IgD-negative memory B cell (primary cell): Measurements from ENCODE around the gene FBXL17. TPM values are rescaled to one million over a fixed set of nuclear protein-coding genes. Genes with fewer than 3 reads are reported as not detected.

ENCODE experiments used
- H3K27ac Mint-ChIP-seq, 3 donors: one replicate each; pipeline ENCODE4 v1.8.0; 2020 to 2022; ENCODE audit warnings: mild to moderate bottlenecking in 3 of 3, mixed read lengths in 3 of 3, moderate library complexity in 1 of 3
- H3K27me3 Mint-ChIP-seq: one replicate; pipeline ENCODE4 v1.8.0; 2021; ENCODE audit warnings: mixed read lengths
- H3K36me3 Mint-ChIP-seq: one replicate; pipeline ENCODE4 v1.8.0; 2020; ENCODE audit warnings: mild to moderate bottlenecking, mixed read lengths
- H3K4me1 Mint-ChIP-seq, 3 donors: one replicate each; pipeline ENCODE4 v1.8.0; 2020 to 2022; ENCODE audit warnings: mixed read lengths in 3 of 3, mild to moderate bottlenecking in 1 of 3
- H3K4me3 Mint-ChIP-seq, 4 donors: one replicate each; pipeline ENCODE4 v1.8.0; 2020 to 2022; ENCODE audit warnings: mild to moderate bottlenecking in 4 of 4, mixed read lengths in 4 of 4, moderate library complexity in 3 of 4
- H3K9me3 Mint-ChIP-seq, 3 donors: one replicate each; pipeline ENCODE4 v1.8.0; 2020 to 2021; ENCODE audit warnings: mixed read lengths in 3 of 3, mild to moderate bottlenecking in 1 of 3
- polyA plus RNA-seq: library from polyadenylated mRNA; unstranded; fragments of 300-500 nt; fragmentation: Illumina TruSeq; gene quantifications from one replicate; pipeline ENCODE4 v1.2.3, GENCODE V29; 2021

Gene FBXL17
- polyA plus RNA-seq, 1 donor from 2014 or later, result 4.7 TPM

GRCh38 chr5:108054349-108054748, 327.5 kb downstream of the FBXL17 start:
- Mint-ChIP-seq H3K4me1 (peaks cover 0 to 2% (median 0%) of the 10 kb centered on the region in 3 donors), H3K36me3 (peaks cover 26% of the 10 kb centered on the region), H3K27me3 (no peaks in the 10 kb centered on the region), H3K4me3 (peak overlapping the region in 1 of 4 donors; percentile 74), H3K9me3 (peaks cover 9 to 40% (median 31%) of the 10 kb centered on the region in 3 donors), H3K27ac (no peak overlapping the region)

DNA sequence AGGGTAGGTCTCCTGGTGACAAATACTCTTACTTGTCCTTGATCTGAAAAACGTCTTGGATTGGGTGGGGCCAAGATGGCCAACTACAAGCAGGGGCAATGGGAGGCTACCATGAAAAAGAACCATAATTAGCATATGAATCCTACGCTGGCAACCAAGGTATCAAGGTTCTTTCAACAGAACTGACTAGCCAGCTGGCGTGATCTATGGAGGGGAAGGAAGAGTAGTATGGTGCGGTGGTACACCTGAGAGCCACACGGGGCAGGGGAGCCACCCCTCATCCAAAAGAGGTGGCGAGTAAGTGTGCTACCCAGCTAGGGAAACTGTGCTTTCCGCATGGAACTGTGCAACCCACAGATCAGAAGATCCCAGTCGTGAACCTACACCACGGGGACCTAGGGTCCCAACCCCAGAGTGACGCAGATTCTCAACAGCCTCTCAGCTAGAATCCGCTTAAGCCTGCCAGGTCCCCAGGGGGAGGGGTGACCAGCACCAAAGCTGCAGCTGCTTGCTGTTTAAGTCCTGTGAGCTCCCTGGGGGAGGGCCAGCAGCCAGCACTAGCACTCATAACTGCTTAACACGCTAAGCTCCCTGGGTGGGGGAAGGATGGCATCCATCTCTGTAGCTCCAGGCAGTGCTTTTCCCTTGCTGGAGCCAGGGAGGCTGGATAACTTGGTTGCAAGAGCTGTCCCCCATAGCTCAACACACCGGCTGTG, 334.8 kb downstream of the FBXL17 start:
- Mint-ChIP-seq H3K4me1 (peaks cover 0 to 2% (median 2%) of the 10 kb centered on the region in 3 donors), H3K36me3 (peaks cover 22% of the 10 kb centered on the region), H3K4me3 (no peak overlapping the region), H3K9me3 (peaks cover 11 to 19% (median 16%) of the 10 kb centered on the region in 3 donors), H3K27ac (no peak overlapping the region), H3K27me3 (no peaks in the 10 kb centered on the region)

DNA sequence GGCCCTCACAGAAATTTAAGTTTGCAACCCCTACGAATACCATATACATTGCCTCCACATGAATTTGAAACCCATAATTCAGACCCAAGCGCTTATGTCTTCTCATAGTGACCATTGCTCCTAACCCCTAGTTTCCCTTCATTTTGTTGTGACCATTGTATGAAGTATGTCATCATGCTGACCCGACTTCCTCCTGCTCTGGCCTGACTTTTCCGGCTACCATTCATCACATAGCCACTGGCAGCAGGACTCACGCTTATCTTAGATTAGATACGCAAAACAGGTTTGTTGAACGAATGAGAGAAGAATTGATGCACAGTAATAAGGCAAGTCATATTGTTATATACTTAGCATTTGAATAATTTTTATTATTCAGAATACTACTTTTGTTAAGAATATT, 345.4 kb downstream of the FBXL17 start:
- Mint-ChIP-seq H3K9me3 (no peaks in the 10 kb centered on the region), H3K4me3 (no peak overlapping the region), H3K27ac (no peak overlapping the region), H3K27me3 (no peaks in the 10 kb centered on the region), H3K36me3 (peaks cover 7% of the 10 kb centered on the region), H3K4me1 (no peaks in the 10 kb centered on the region)

DNA sequence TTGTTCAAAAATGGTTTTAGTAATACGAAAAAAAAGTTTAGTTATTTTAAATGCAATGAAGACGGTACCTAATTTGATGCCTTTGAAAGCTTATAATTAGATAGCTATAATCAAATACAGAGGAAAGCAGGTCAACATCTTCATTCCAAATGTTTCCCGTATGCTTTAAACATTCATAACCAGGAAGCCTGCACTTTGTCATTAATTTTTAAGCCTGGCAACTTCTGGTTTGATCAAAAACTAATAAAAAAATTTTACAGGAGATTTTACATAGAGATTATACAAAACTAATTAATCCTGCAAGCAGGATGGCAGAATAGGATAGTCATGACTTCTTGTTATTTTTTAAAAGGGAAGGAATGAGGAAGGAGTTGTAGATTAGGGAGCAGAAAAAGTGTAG, 353.0 kb downstream of the FBXL17 start:
- H3K4me3 Mint-ChIP-seq, result no peak overlapping the region
- no peaks in the 10 kb centered on the region for H3K9me3 Mint-ChIP-seq
- H3K36me3 Mint-ChIP-seq, result peaks cover 14% of the 10 kb centered on the region
- H3K4me1 Mint-ChIP-seq, result no peaks in the 10 kb centered on the region
- H3K27me3 Mint-ChIP-seq, result no peaks in the 10 kb centered on the region
- no peak overlapping the region for H3K27ac Mint-ChIP-seq

DNA sequence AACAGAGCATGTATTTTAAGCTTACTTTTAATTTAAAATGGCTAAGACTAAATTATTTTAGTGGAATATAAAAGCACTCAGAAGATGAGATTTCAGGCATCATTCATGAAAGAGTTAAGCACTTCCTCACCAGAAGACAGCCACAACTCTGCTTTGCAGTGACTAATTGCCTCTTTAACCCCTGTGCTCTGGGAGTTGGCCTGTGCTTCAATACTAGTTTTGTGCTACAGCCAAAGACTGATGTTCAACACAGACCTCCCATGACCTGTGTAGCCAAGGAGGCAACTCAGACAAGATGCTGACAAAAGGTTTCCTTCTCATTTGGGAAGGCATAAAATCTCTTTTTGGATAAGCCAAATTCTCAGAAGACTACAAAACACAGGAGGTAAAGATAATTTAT, 353.5 kb downstream of the FBXL17 start:
- Mint-ChIP-seq H3K27me3 (no peaks in the 10 kb centered on the region), H3K9me3 (no peaks in the 10 kb centered on the region), H3K36me3 (peaks cover 14% of the 10 kb centered on the region), H3K27ac (no peak overlapping the region), H3K4me3 (no peak overlapping the region), H3K4me1 (no peaks in the 10 kb centered on the region)

- Mint-ChIP-seq H3K27me3 (no peaks in the 10 kb centered on the region), H3K4me1 (no peaks in the 10 kb centered on the region), H3K36me3 (peaks cover 6% of the 10 kb centered on the region), H3K4me3 (no peak overlapping the region), H3K9me3 (no peaks in the 10 kb centered on the region), H3K27ac (no peak overlapping the region)
These were observed 355.9 kb downstream of the FBXL17 start for GRCh38 chr5:108025957-108026356.

DNA sequence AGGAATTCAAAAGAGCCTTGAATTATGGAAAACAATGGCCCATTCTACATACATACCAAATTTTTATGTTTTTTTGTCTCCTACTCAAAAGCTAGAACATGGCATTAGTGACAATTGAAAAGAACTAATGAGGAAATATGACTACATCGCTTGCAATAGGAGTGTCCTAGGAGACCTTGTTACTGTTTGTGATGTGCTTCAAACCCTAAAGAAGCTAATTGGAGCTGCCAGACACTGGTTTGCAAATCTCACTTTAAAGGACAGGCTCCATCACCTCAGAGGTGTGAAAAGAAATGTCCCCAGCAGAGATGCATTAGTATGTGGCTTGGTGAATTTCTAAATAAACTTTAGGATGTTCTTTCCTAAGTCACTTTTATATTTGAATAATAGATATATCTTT, 356.9 kb downstream of the FBXL17 start:
- Mint-ChIP-seq H3K9me3 (no peaks in the 10 kb centered on the region), H3K27ac (no peak overlapping the region), H3K4me1 (no peaks in the 10 kb centered on the region)

DNA sequence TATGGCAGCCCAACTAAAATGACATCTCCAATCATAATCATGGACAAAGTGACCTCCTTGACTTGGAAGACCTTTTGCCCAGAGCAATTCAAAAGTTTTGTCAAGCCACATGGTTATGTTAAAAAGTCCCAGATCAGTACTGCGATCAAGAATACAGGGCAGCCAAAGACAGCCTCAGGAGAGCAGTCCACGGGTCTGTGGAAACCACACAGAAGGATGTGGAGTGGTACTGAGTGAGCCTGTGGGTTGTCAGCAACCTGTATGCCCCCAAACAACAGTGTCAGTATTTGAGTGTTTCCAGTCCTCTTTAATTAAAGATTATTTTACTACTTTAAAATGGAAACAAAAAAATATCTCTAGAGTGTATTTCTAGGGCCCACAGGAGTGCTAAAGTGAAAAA, 365.8 kb downstream of the FBXL17 start:
- Mint-ChIP-seq H3K27me3 (no peaks in the 10 kb centered on the region), H3K4me1 (peaks cover 0 to 1% (median 0%) of the 10 kb centered on the region in 3 donors), H3K27ac (no peak overlapping the region), H3K36me3 (peaks cover 21% of the 10 kb centered on the region), H3K9me3 (peaks cover 0 to 3% (median 0%) of the 10 kb centered on the region in 3 donors), H3K4me3 (no peak overlapping the region)

More for the DNA sequence above, 356.9 kb downstream of the FBXL17 start:
- H3K27me3 Mint-ChIP-seq, result no peaks in the 10 kb centered on the region
- H3K4me3 Mint-ChIP-seq, result no peak overlapping the region
- peaks cover 2% of the 10 kb centered on the region for H3K36me3 Mint-ChIP-seq

DNA sequence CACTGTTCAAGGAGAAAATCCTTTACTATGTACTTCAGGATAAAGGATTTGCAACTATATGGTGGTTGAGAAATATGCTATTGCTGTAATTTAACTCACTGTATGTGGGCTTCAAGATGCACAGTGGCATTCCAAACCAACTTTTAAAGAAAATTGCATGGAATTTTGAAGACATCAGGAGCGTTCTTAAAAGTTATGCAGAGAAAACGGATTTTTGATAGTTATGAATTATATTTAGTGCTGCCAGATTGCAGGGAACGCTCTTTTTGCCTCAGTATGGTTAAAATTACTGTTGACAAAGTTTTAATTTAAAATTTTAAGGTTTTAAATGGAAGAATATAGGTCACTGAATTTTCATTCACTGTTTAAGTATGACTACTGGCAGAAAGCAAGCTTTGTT, 375.1 kb downstream of the FBXL17 start:
- Mint-ChIP-seq H3K4me3 (no peak overlapping the region), H3K27ac (no peak overlapping the region), H3K36me3 (peaks cover 6% of the 10 kb centered on the region), H3K27me3 (no peaks in the 10 kb centered on the region), H3K9me3 (no peaks in the 10 kb centered on the region), H3K4me1 (peaks cover 6 to 14% (median 11%) of the 10 kb centered on the region in 3 donors)

- peak overlapping the region in 1 of 3 donors; percentile 1 for H3K27ac Mint-ChIP-seq
- H3K9me3 Mint-ChIP-seq, result peaks cover 0 to 2% (median 0%) of the 10 kb centered on the region in 3 donors
- no peaks in the 10 kb centered on the region for H3K27me3 Mint-ChIP-seq
- peaks cover 8 to 14% (median 9%) of the 10 kb centered on the region in 3 donors for H3K4me1 Mint-ChIP-seq
- H3K36me3 Mint-ChIP-seq, result peaks cover 9% of the 10 kb centered on the region
- H3K4me3 Mint-ChIP-seq, result peak overlapping the region in 2 of 4 donors; percentile 2 to 7
These were observed 378.7 kb downstream of the FBXL17 start for GRCh38 chr5:108003178-108003577.

DNA sequence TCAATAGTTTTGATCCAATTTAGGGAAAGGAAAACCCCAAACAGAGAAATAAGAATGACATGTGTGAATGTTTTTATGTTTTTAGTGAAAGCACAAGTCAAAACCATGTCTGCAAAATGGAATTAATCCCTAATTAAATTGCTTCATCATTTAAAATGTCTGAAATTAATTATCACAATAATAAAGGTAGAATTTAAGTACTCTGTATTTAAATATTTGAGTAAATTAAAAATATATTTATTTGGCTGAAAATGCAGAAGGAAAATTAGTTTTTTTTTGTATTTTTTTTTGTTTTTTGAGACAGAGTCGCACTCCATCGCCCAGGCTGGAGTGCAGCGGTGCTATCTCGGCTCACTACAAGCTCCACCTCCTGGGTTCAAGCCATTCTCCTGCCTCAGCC, 380.7 kb downstream of the FBXL17 start:
- Mint-ChIP-seq H3K9me3 (peaks cover 0 to 2% (median 0%) of the 10 kb centered on the region in 3 donors), H3K4me1 (peaks cover 8 to 14% (median 9%) of the 10 kb centered on the region in 3 donors), H3K27me3 (no peaks in the 10 kb centered on the region), H3K4me3 (no peak overlapping the region), H3K27ac (no peak overlapping the region), H3K36me3 (peaks cover 11% of the 10 kb centered on the region)

- H3K36me3 Mint-ChIP-seq, result peaks cover 12% of the 10 kb centered on the region
- H3K4me1 Mint-ChIP-seq, result peaks cover 0 to 4% (median 0%) of the 10 kb centered on the region in 3 donors
- no peaks in the 10 kb centered on the region for H3K27me3 Mint-ChIP-seq
- H3K27ac Mint-ChIP-seq, result no peak overlapping the region
- peaks cover 0 to 2% (median 0%) of the 10 kb centered on the region in 3 donors for H3K9me3 Mint-ChIP-seq
- no peak overlapping the region for H3K4me3 Mint-ChIP-seq
These were observed 384.4 kb downstream of the FBXL17 start for GRCh38 chr5:107997338-107997980.

GRCh38 chr5:107993341-107993740, 388.6 kb downstream of the FBXL17 start:
- Mint-ChIP-seq H3K36me3 (peaks cover 5% of the 10 kb centered on the region), H3K4me3 (no peak overlapping the region), H3K27ac (no peak overlapping the region), H3K9me3 (peaks cover 0 to 3% (median 0%) of the 10 kb centered on the region in 3 donors), H3K4me1 (peaks cover 0 to 1% (median 0%) of the 10 kb centered on the region in 3 donors), H3K27me3 (no peaks in the 10 kb centered on the region)

DNA sequence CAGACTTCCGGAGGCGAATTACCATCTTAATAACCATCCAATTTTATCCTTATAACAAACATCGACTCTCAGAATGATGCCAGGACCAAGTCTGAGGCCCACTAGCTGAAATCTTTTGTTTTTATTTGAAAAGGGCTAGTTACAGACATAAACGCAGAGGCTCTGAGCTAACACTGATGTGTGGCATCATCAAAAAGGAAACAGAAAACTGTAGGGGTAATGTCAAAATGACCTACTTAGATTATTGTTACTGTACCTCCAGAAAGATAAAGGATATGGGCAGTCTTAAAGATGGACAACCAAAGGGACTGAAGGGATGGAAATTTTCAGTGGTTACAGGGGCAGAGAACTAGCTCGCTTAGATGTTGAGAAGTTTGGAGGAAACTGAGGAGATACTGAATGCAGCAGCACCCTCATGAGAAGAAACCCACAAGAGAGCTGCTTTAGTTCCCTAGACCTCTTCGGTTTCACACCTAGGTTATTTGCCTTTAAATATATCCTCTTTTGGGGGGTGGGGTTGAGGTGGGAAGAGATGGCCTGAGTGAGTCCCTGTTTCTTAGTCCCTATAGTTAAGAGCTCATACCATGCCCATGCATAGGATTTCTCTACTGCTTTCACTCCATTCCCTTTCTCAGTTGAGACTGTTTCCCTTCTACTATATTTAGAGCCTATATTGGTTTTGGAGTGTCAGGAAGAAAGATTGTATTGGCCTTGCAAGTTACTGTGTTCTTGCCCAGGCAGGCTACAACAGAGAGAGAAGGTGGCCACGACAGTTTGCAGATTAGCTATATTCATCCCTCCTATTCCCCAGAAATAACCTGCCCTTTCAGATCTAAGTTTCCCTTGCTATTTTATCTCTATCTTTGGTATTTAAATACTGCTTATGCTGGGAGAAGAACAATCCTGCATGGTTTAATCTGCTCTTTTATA, 390.8 kb downstream of the FBXL17 start:
- Mint-ChIP-seq H3K27me3 (no peaks in the 10 kb centered on the region), H3K4me1 (peaks cover 0 to 1% (median 0%) of the 10 kb centered on the region in 3 donors), H3K36me3 (peaks cover 2% of the 10 kb centered on the region), H3K9me3 (peaks cover 0 to 3% (median 0%) of the 10 kb centered on the region in 3 donors), H3K27ac (peak overlapping the region in 1 of 3 donors; percentile 35), H3K4me3 (no peak overlapping the region)

- H3K27ac Mint-ChIP-seq, result no peak overlapping the region
- peaks cover 0 to 2% (median 0%) of the 10 kb centered on the region in 3 donors for H3K4me1 Mint-ChIP-seq
These were observed 396.8 kb downstream of the FBXL17 start for GRCh38 chr5:107985144-107985543.

More at GRCh38 chr5:107985144-107985543, 396.8 kb downstream of the FBXL17 start:
- Mint-ChIP-seq H3K4me3 (no peak overlapping the region), H3K9me3 (peaks cover 0 to 3% (median 0%) of the 10 kb centered on the region in 3 donors), H3K27me3 (no peaks in the 10 kb centered on the region), H3K36me3 (peaks cover 10% of the 10 kb centered on the region)
